Panc1 (cell line): ENCODE results near the gene BRMS1L. TPM values are rescaled to one million over a fixed set of nuclear protein-coding genes. Genes with fewer than 3 reads are reported as not detected.
"Not testable (repeated sequence)": the region's sequence is repeated elsewhere in the genome, so short reads cannot be mapped to it uniquely, and the experiment has no call there.

Source experiments
- ATAC-seq: fragments of 200-7000 bp; cut with Tn5 transposase; 2 replicates; pipeline ENCODE4 v1.9.1; 2020; ENCODE audit warnings: mild to moderate bottlenecking, moderate library complexity
- BruUV-seq: library from RNA; stranded (reverse); fragments of 400-500 nt; replicated peaks from 2 replicates; lab custom pipeline; 2021; lab: Mats Ljungman, UMichigan
- CTCF ChIA-PET: fragments of 300-600 bp; sonication (Branson Sonifier 250); formaldehyde crosslinking; loops from one replicate; lab custom pipeline; 2022; ENCODE audit warnings: antibody characterized with exemption; lab: Charles Lee
- POLR2A ChIA-PET: fragments of 300-600 bp; sonication (Branson Sonifier 250); formaldehyde crosslinking; loops from one replicate; lab custom pipeline; 2022; ENCODE audit warnings: antibody characterized with exemption; lab: Charles Lee
- DNase-seq: peaks from one replicate; pipeline ENCODE4 v3.0.0-alpha.2; 2010; ENCODE audit warnings: low read depth, low spot score
- H3K27ac ChIP-seq: 2 replicates; pipeline ENCODE4 v1.5.1; 2011; ENCODE audit warnings: mild to moderate bottlenecking, low read length, inconsistent platforms
- H3K27me3 ChIP-seq: fragments of 200-500 bp; sonication (Bioruptor generic); 2 replicates; pipeline ENCODE4 v1.6.0; 2014; ENCODE audit warnings: low read length, inconsistent platforms; ENCODE audit not compliant: control insufficient read depth, insufficient read depth
- H3K36me3 ChIP-seq: fragments of 200-500 bp; sonication (Bioruptor generic); 2 replicates; pipeline ENCODE4 v1.5.1; 2014; ENCODE audit warnings: inconsistent platforms, mild to moderate bottlenecking, low read length, moderate library complexity; ENCODE audit not compliant: control insufficient read depth, insufficient read depth
- H3K4me1 ChIP-seq: 2 replicates; pipeline ENCODE4 v1.5.1; 2011; ENCODE audit warnings: inconsistent platforms, mild to moderate bottlenecking, low read length, moderate library complexity; ENCODE audit not compliant: control insufficient read depth, insufficient read depth
- H3K4me3 ChIP-seq, 2 experiments: 2 replicates each; pipeline ENCODE4 v1.5.1; 2011 to 2012; ENCODE audit warnings: low read depth in 2 of 2, low read length in 2 of 2, mild to moderate bottlenecking in 2 of 2, inconsistent platforms in 1 of 2, moderate library complexity in 1 of 2
- H3K9me3 ChIP-seq: fragments of 200-500 bp; sonication (Bioruptor generic); 2 replicates; pipeline ENCODE4 v1.5.1; 2014; ENCODE audit warnings: low read depth, mild to moderate bottlenecking, inconsistent platforms, low read length, moderate library complexity; ENCODE audit not compliant: control insufficient read depth, insufficient read depth
- POLR2AphosphoS5 ChIP-seq: IDR thresholded peaks from 2 replicates; pipeline ENCODE4 v1.6.1; 2012; ENCODE audit warnings: mild to moderate bottlenecking, low read depth, low read length, moderate library complexity
- REST ChIP-seq, 2 experiments: IDR thresholded peaks; 2 replicates each; pipeline ENCODE4 v1.6.1; 2011 to 2012; ENCODE audit warnings: low read depth in 2 of 2, control low read depth in 1 of 2, low read length in 1 of 2, mild to moderate bottlenecking in 1 of 2, moderate library complexity in 1 of 2; ENCODE audit not compliant: insufficient read depth in 1 of 2
- SIN3A ChIP-seq: IDR thresholded peaks from 2 replicates; pipeline ENCODE4 v1.6.1; 2012; ENCODE audit warnings: low read depth, mild to moderate bottlenecking, low read length, moderate library complexity, borderline replicate concordance; ENCODE audit not compliant: insufficient read depth
- TCF7L2 ChIP-seq: IDR thresholded peaks from 2 replicates; pipeline ENCODE4 v1.6.1; 2011; ENCODE audit warnings: mild to moderate bottlenecking, low read depth, low read length, inconsistent platforms
- in situ Hi-C: cut with HindIII; loops from 2 replicates; pipeline ENCODE4 v1.10.0; 2016; ENCODE audit warnings: low sequenced_read_pairs, low pct_unique_long_range_greater_than_20kb
- intact Hi-C: fragments of 100-400 bp; cut with micrococcal nuclease; formaldehyde crosslinking; loops from one replicate; pipeline ENCODE4 v1.10.0; 2022; ENCODE audit not compliant: unreplicated experiment
- total RNA-seq: library from RNA; stranded (reverse); gene quantifications from one replicate; pipeline ENCODE4 v1.2.1, GENCODE V29; 2021; ENCODE audit not compliant: unreplicated experiment
- TF ChIP-seq, protein P1 (sequence below): fragments of 450-650 bp; IDR thresholded peaks from 2 replicates; pipeline ENCODE4 v1.5.1; 2017; ENCODE audit warnings: mild to moderate bottlenecking

The BRMS1L gene
- total RNA-seq, 1 experiment from 2014 or later: 10.5 TPM

DNA sequence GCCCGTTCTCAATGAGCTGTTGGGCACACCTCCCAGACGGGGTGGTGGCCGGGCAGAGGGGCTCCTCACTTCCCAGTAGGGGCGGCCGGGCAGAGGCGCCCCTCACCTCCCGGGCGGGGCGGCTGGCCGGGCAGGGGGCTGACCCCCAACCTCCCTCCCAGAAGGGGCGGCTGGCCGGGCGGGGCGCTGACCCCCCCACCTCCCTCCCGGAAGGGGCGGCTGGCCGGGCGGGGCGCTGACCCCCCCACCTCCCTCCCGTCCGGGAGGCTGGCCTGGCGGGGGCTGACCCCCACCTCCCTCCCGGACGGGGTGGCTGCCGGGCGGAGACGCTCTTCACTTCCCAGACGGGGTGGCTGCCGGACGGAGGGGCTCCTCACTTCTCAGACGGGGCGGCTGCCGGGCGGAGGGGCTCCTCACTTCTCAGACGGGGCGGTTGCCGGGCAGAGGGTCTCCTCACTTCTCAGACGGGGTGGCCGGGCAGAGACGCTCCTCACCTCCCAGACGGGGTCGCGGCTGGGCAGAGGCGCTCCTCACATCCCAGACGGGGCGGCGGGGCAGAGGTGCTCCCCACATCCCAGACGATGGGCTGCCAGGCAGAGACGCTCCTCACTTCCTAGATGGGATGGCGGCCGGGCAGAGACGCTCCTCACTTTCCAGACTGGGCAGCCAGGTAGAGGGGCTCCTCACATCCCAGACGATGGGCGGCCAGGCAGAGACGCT lies 1.5 kb upstream of the BRMS1L start:
- in situ Hi-C loops: not testable (repeated sequence)
- CTCF ChIA-PET: interaction anchor here (1.6 kb wide), 1 partner anchor 10 kb away, joined by 4 read pairs; no protein-coding TSS in a partner anchor

GRCh38 chr14:35825968-35826217 lies 245 bp upstream of the BRMS1L start:
- BruUV-seq: no TSS peak
- Histone ChIP-seq H3K27me3 (no peaks in the 10 kb centered on the region), H3K4me3 (peak overlapping the region; percentile 63 to 91), H3K27ac (peak overlapping the region; percentile 49; the same call in 1 of the 2 replicates), H3K4me1 (peaks cover 7% of the 10 kb centered on the region), H3K36me3 (no peaks in the 10 kb centered on the region), H3K9me3 (no peaks in the 10 kb centered on the region)
- ChIA-PET CTCF (interaction anchor here (0.5 to 1.6 kb wide), 3 partner anchors 11 to 396 kb away, joined by 3 to 5 read pairs (median 4); no protein-coding TSS in a partner anchor), POLR2A (interaction anchor here (0.6 kb wide), 2 partner anchors 20 to 58 kb away, joined by 4 to 16 read pairs; no protein-coding TSS in a partner anchor)
- ATAC-seq (no peak), DNase-seq (no peak)
- no peak for TF ChIP-seq POLR2AphosphoS5
- TF ChIP-seq, protein P1, sequence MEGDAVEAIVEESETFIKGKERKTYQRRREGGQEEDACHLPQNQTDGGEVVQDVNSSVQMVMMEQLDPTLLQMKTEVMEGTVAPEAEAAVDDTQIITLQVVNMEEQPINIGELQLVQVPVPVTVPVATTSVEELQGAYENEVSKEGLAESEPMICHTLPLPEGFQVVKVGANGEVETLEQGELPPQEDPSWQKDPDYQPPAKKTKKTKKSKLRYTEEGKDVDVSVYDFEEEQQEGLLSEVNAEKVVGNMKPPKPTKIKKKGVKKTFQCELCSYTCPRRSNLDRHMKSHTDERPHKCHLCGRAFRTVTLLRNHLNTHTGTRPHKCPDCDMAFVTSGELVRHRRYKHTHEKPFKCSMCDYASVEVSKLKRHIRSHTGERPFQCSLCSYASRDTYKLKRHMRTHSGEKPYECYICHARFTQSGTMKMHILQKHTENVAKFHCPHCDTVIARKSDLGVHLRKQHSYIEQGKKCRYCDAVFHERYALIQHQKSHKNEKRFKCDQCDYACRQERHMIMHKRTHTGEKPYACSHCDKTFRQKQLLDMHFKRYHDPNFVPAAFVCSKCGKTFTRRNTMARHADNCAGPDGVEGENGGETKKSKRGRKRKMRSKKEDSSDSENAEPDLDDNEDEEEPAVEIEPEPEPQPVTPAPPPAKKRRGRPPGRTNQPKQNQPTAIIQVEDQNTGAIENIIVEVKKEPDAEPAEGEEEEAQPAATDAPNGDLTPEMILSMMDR: no peak
- TF ChIP-seq REST (IDR thresholded peaks at IDR 0.05; ENCODE audit: insufficient read depth in 1 of 2, low read depth in 2 of 2, low read length in 1 of 2): no peak
- no peak for TF ChIP-seq TCF7L2
- no peak for TF ChIP-seq SIN3A
- intact Hi-C loops (no loop called here), in situ Hi-C loops (no loop called here)

More for the DNA sequence above, 1.5 kb upstream of the BRMS1L start:
- H3K4me1 ChIP-seq, H3K9me3 ChIP-seq, ATAC-seq, DNase-seq, H3K27me3 ChIP-seq, H3K27ac ChIP-seq, H3K36me3 ChIP-seq, BruUV-seq, H3K4me3 ChIP-seq, intact Hi-C loops: not testable (repeated sequence)
- POLR2A ChIA-PET: interaction anchor here (0.6 kb wide), 1 partner anchor 828 kb away, joined by 3 read pairs; no protein-coding TSS in a partner anchor

GRCh38 chr14:35826952-35827416 lies 846 bp downstream of the BRMS1L start:
- DNase-seq: no peak
- POLR2A ChIA-PET: interaction anchor here (0.6 kb wide), 1 partner anchor 170 kb away, joined by 10 read pairs; no protein-coding TSS in a partner anchor
- ATAC-seq: no peak
- H3K9me3 ChIP-seq: no peaks in the 10 kb centered on the region
- CTCF ChIA-PET: no interaction called here
- peaks cover 7% of the 10 kb centered on the region for H3K4me1 ChIP-seq
- intact Hi-C loops: no loop called here
- in situ Hi-C loops: no loop called here
- peak overlapping the region; percentile 63 to 91 for H3K4me3 ChIP-seq
- H3K27me3 ChIP-seq: no peaks in the 10 kb centered on the region
- H3K36me3 ChIP-seq: no peaks in the 10 kb centered on the region
- peak overlapping the region; percentile 73 for H3K27ac ChIP-seq
- TF ChIP-seq REST (IDR thresholded peaks at IDR 0.05; ENCODE audit: insufficient read depth in 1 of 2, low read depth in 2 of 2, low read length in 1 of 2) (no peak), SIN3A (no peak), TCF7L2 (no peak), POLR2AphosphoS5 (no peak)
- TF ChIP-seq, protein P1: no peak
- BruUV-seq: no TSS peak
